Measurements from ENCODE around the gene PAGR1. TPM values are rescaled to one million over a fixed set of nuclear protein-coding genes. Genes with fewer than 3 reads are reported as not detected.
"Not testable (repeated sequence)": the region's sequence is repeated elsewhere in the genome, so short reads cannot be mapped to it uniquely, and the experiment has no call there.

PAGR1 gene
- total RNA-seq, 1 donor from 2014 or later = 29.1 TPM

- Mint-ChIP-seq H3K9me3 (ENCODE audit: unreplicated experiment) (no peaks in the 10 kb centered on the region), H3K27me3 (ENCODE audit: unreplicated experiment) (no peaks in the 10 kb centered on the region), H3K4me1 (ENCODE audit: unreplicated experiment) (peaks cover 42% of the 10 kb centered on the region), H3K36me3 (ENCODE audit: unreplicated experiment) (peaks cover 6% of the 10 kb centered on the region), H3K27ac (ENCODE audit: unreplicated experiment) (peak overlapping the region; percentile 89), H3K4me3 (ENCODE audit: unreplicated experiment) (no peak overlapping the region)
- no peak for DNase-seq (ENCODE audit: extremely low spot score, unreplicated experiment)
- TF ChIP-seq CTCF (IDR thresholded peaks at IDR 0.05) = no peak
Measured at GRCh38 chr16:29826342-29826695, 10.4 kb downstream of the PAGR1 start.

- H3K9me3 Mint-ChIP-seq (ENCODE audit: unreplicated experiment) = no peaks in the 10 kb centered on the region
- no peak overlapping the region for H3K27ac Mint-ChIP-seq (ENCODE audit: unreplicated experiment)
- H3K36me3 Mint-ChIP-seq (ENCODE audit: unreplicated experiment) = peaks cover 25% of the 10 kb centered on the region
- no peak overlapping the region for H3K4me3 Mint-ChIP-seq (ENCODE audit: unreplicated experiment)
- H3K4me1 Mint-ChIP-seq (ENCODE audit: unreplicated experiment) = peaks cover 3% of the 10 kb centered on the region
- DNase-seq (ENCODE audit: extremely low spot score, unreplicated experiment) = no peak
- TF ChIP-seq CTCF (IDR thresholded peaks at IDR 0.05) = no peak
- no peaks in the 10 kb centered on the region for H3K27me3 Mint-ChIP-seq (ENCODE audit: unreplicated experiment)
Measured at GRCh38 chr16:29830774-29831173, 14.8 kb downstream of the PAGR1 start.

GRCh38 chr16:29831490-29831889 is 15.5 kb downstream of the PAGR1 start:
- Mint-ChIP-seq H3K4me1 (ENCODE audit: unreplicated experiment) (peaks cover 2% of the 10 kb centered on the region), H3K27ac (ENCODE audit: unreplicated experiment) (no peak overlapping the region), H3K36me3 (ENCODE audit: unreplicated experiment) (peaks cover 27% of the 10 kb centered on the region), H3K4me3 (ENCODE audit: unreplicated experiment) (no peak overlapping the region), H3K27me3 (ENCODE audit: unreplicated experiment) (no peaks in the 10 kb centered on the region), H3K9me3 (ENCODE audit: unreplicated experiment) (no peaks in the 10 kb centered on the region)
- TF ChIP-seq CTCF (IDR thresholded peaks at IDR 0.05) = no peak
- no peak for DNase-seq (ENCODE audit: extremely low spot score, unreplicated experiment)

- not testable (repeated sequence) for H3K27me3 Mint-ChIP-seq (ENCODE audit: unreplicated experiment); H3K4me1 Mint-ChIP-seq (ENCODE audit: unreplicated experiment); H3K4me3 Mint-ChIP-seq (ENCODE audit: unreplicated experiment); H3K9me3 Mint-ChIP-seq (ENCODE audit: unreplicated experiment); DNase-seq (ENCODE audit: extremely low spot score, unreplicated experiment); H3K27ac Mint-ChIP-seq (ENCODE audit: unreplicated experiment)
- peaks cover 38% of the 10 kb centered on the region for H3K36me3 Mint-ChIP-seq (ENCODE audit: unreplicated experiment)
Measured at GRCh38 chr16:29833219-29833618, 17.3 kb downstream of the PAGR1 start.

- Mint-ChIP-seq H3K4me1 (ENCODE audit: unreplicated experiment) (no peaks in the 10 kb centered on the region), H3K9me3 (ENCODE audit: unreplicated experiment) (no peaks in the 10 kb centered on the region), H3K4me3 (ENCODE audit: unreplicated experiment) (no peak overlapping the region), H3K36me3 (ENCODE audit: unreplicated experiment) (peaks cover 39% of the 10 kb centered on the region), H3K27ac (ENCODE audit: unreplicated experiment) (no peak overlapping the region), H3K27me3 (ENCODE audit: unreplicated experiment) (no peaks in the 10 kb centered on the region)
- no peak for DNase-seq (ENCODE audit: extremely low spot score, unreplicated experiment)
- no peak for TF ChIP-seq CTCF (IDR thresholded peaks at IDR 0.05)
Measured at GRCh38 chr16:29834079-29834478, 18.1 kb downstream of the PAGR1 start.

GRCh38 chr16:29835926-29836325 is 20.0 kb downstream of the PAGR1 start:
- Mint-ChIP-seq H3K9me3 (ENCODE audit: unreplicated experiment) (no peaks in the 10 kb centered on the region), H3K4me1 (ENCODE audit: unreplicated experiment) (no peaks in the 10 kb centered on the region), H3K27me3 (ENCODE audit: unreplicated experiment) (no peaks in the 10 kb centered on the region), H3K4me3 (ENCODE audit: unreplicated experiment) (no peak overlapping the region), H3K36me3 (ENCODE audit: unreplicated experiment) (peaks cover 49% of the 10 kb centered on the region), H3K27ac (ENCODE audit: unreplicated experiment) (no peak overlapping the region)
- no peak for TF ChIP-seq CTCF (IDR thresholded peaks at IDR 0.05)
- no peak for DNase-seq (ENCODE audit: extremely low spot score, unreplicated experiment)

Data from osteocyte (in vitro differentiated cells).